CD14-positive monocyte (primary cell): ENCODE measurements around the gene VAV2. TPM values are rescaled to one million over a fixed set of nuclear protein-coding genes. Genes with fewer than 3 reads are reported as not detected.

Experiments used
- DNase-seq, 3 donors: peaks; one replicate each; pipeline ENCODE4 v3.0.0-alpha.2; 2011 to 2022
- H2AFZ ChIP-seq: 2 replicates; pipeline ENCODE4 v1.6.0; 2012; ENCODE audit warnings: mild to moderate bottlenecking, low read depth, low read length, inconsistent platforms; ENCODE audit not compliant: insufficient read depth, poor library complexity, severe bottlenecking
- H3K27ac ChIP-seq, 2 donors: 1 replicate in 1 of 2; 2 replicates in 1 of 2; pipeline ENCODE4 v1.5.1; 2012 to 2013; ENCODE audit warnings: low read length in 2 of 2, control low read depth in 1 of 2, inconsistent platforms in 1 of 2, low read depth in 1 of 2, mild to moderate bottlenecking in 1 of 2
- H3K27me3 ChIP-seq, 2 donors: one replicate each; pipeline versions ENCODE4 v1.6.0 to v1.6.1; 2011 to 2013; ENCODE audit warnings: low read length in 2 of 2; ENCODE audit not compliant: control insufficient read depth in 2 of 2, insufficient read depth in 2 of 2
- H3K36me3 ChIP-seq, 2 donors: replicated peaks in 1 of 2; 1 replicate in 1 of 2; 2 replicates in 1 of 2; pipeline versions ENCODE4 v1.5.1 to v1.6.1; 2012 to 2013; ENCODE audit warnings: low read length in 2 of 2, control low read depth in 1 of 2, inconsistent platforms in 1 of 2, mild to moderate bottlenecking in 1 of 2; ENCODE audit not compliant: insufficient read depth in 2 of 2, control insufficient read depth in 1 of 2
- H3K4me1 ChIP-seq, 2 donors: 1 replicate in 1 of 2; 2 replicates in 1 of 2; pipeline versions ENCODE4 v1.5.1 to v1.6.1; 2012 to 2013; ENCODE audit warnings: low read length in 2 of 2, control low read depth in 1 of 2, inconsistent platforms in 1 of 2, mild to moderate bottlenecking in 1 of 2, moderate library complexity in 1 of 2; ENCODE audit not compliant: insufficient read depth in 2 of 2, control insufficient read depth in 1 of 2
- H3K4me2 ChIP-seq: replicated peaks from 2 replicates; pipeline ENCODE3; 2012; ENCODE audit warnings: low read length, moderate library complexity, mild to moderate bottlenecking; ENCODE audit not compliant: poor library complexity, severe bottlenecking; ENCODE audit errors: extremely low read depth
- H3K4me3 ChIP-seq, 3 experiments: fragments of 200-600 bp in 1 of 3; sonication (generic) in 1 of 3; replicated peaks in 1 of 3; 1 replicate in 2 of 3; 2 replicates in 1 of 3; pipeline ENCODE4 v1.5.1; 2011 to 2013; ENCODE audit warnings: low read length in 3 of 3, mild to moderate bottlenecking in 3 of 3, control low read depth in 2 of 3, low read depth in 2 of 3, inconsistent platforms in 1 of 3, moderate library complexity in 1 of 3
- H3K79me2 ChIP-seq: 2 replicates; pipeline ENCODE4 v1.6.0; 2012; ENCODE audit warnings: mild to moderate bottlenecking, control low read depth, inconsistent platforms, low read length, moderate library complexity; ENCODE audit not compliant: insufficient read depth
- H3K9ac ChIP-seq: 2 replicates; pipeline ENCODE4 v1.6.0; 2017; ENCODE audit warnings: low read length, mild to moderate bottlenecking; ENCODE audit not compliant: insufficient read depth, poor library complexity, severe bottlenecking
- H3K9me3 ChIP-seq, 2 donors: replicated peaks in 1 of 2; 1 replicate in 1 of 2; 2 replicates in 1 of 2; pipeline versions ENCODE4 v1.5.1 to v1.6.1; 2012 to 2013; ENCODE audit warnings: low read length in 2 of 2, control low read depth in 1 of 2; ENCODE audit not compliant: control insufficient read depth in 1 of 2, insufficient read depth in 1 of 2
- H4K20me1 ChIP-seq: 2 replicates; pipeline ENCODE4 v1.6.0; 2012; ENCODE audit warnings: mild to moderate bottlenecking, low read length, control low read depth, moderate library complexity; ENCODE audit not compliant: insufficient read depth
- H3K27ac Mint-ChIP-seq, 7 donors: one replicate each; pipeline ENCODE4 v1.8.0; 2020; ENCODE audit warnings: mild to moderate bottlenecking in 7 of 7, mixed read lengths in 7 of 7, moderate library complexity in 6 of 7, inconsistent platforms in 2 of 7
- H3K27me3 Mint-ChIP-seq, 3 donors: one replicate each; pipeline ENCODE4 v1.8.0; 2021 to 2022; ENCODE audit warnings: low read depth in 3 of 3, mild to moderate bottlenecking in 3 of 3, mixed read lengths in 3 of 3, moderate library complexity in 3 of 3, inconsistent platforms in 1 of 3
- H3K36me3 Mint-ChIP-seq, 2 donors: one replicate each; pipeline ENCODE4 v1.8.0; 2020; ENCODE audit warnings: mixed read lengths in 2 of 2, inconsistent platforms in 1 of 2, mild to moderate bottlenecking in 1 of 2
- H3K4me1 Mint-ChIP-seq: one replicate; pipeline ENCODE4 v1.8.0; 2020; ENCODE audit warnings: mild to moderate bottlenecking, mixed read lengths
- H3K4me3 Mint-ChIP-seq, 2 donors: one replicate each; pipeline ENCODE4 v1.8.0; 2020; ENCODE audit warnings: mild to moderate bottlenecking in 2 of 2, mixed read lengths in 2 of 2, moderate library complexity in 1 of 2
- H3K9me3 Mint-ChIP-seq, 7 donors: one replicate each; pipeline ENCODE4 v1.8.0; 2020 to 2022; ENCODE audit warnings: mixed read lengths in 7 of 7, mild to moderate bottlenecking in 6 of 7, moderate library complexity in 6 of 7, inconsistent platforms in 2 of 7
- CTCF ChIP-seq: fragments of 200-600 bp; IDR thresholded peaks from one replicate; pipeline ENCODE4 v1.8.0; 2022; ENCODE audit warnings: antibody characterized with exemption, mild to moderate bottlenecking
- WGBS: methylation state at CpG from one replicate; pipeline ENCODE4 v1.1.5; 2013; ENCODE audit warnings: missing lambda C conversion rate; ENCODE audit not compliant: insufficient coverage; 5-methylcytosine and 5-hydroxymethylcytosine counted together
- intact Hi-C, 2 donors: fragments of 100-400 bp; cut with micrococcal nuclease; formaldehyde crosslinking; loops; one replicate each; pipeline versions ENCODE4 v1.15.0 to v1.15.1; 2023
- polyA plus RNA-seq, 3 donors: library from polyadenylated mRNA; depleted of rRNA in 1 of 3; unstranded in 2 of 3; stranded (reverse) in 1 of 3; fragments of 300-500 nt in 2 of 3; fragments of >200 nt in 1 of 3; fragmentation: Illumina TruSeq in 2 of 3; gene quantifications; 1 replicate in 2 of 3; 2 replicates in 1 of 3; pipeline ENCODE4 v1.2.3, GENCODE V29; 2012 to 2021

Gene VAV2
- polyA plus RNA-seq, 3 donors: 2.3 to 13.6 (median 2.3) TPM

- Histone ChIP-seq H2AFZ (no peak overlapping the region), H3K36me3 (peaks cover 38 to 85% of the 10 kb centered on the region in 2 donors), H3K9ac (no peak overlapping the region), H3K27me3 (no peaks in the 10 kb centered on the region), H3K79me2 (no peaks in the 10 kb centered on the region), H3K9me3 (peaks cover 0 to 10% of the 10 kb centered on the region in 2 donors), H3K4me3 (no peak overlapping the region), H3K4me1 (peaks cover 3 to 11% of the 10 kb centered on the region in 2 donors), H3K27ac (no peak overlapping the region), H3K4me2 (no peak overlapping the region), H4K20me1 (no peaks in the 10 kb centered on the region)
- no peak for DNase-seq
- H3K27ac Mint-ChIP-seq: no peak overlapping the region
- peaks cover 0 to 15% (median 9%) of the 10 kb centered on the region in 7 donors for H3K9me3 Mint-ChIP-seq
- peaks cover 10% of the 10 kb centered on the region for H3K4me1 Mint-ChIP-seq
- WGBS: over 99% methylated on average over 8 of the region's 8 CpGs
- TF ChIP-seq CTCF: no peak
- peaks cover 0 to 2% (median 1%) of the 10 kb centered on the region in 3 donors for H3K27me3 Mint-ChIP-seq
- intact Hi-C loops: no loop called here
- no peak overlapping the region for H3K4me3 Mint-ChIP-seq
- H3K36me3 Mint-ChIP-seq: peaks cover 65 to 85% of the 10 kb centered on the region in 2 donors
Measured at GRCh38 chr9:133779081-133779480, 213.0 kb downstream of the VAV2 start.

GRCh38 chr9:133778336-133779013 is 213.6 kb downstream of the VAV2 start:
- Mint-ChIP-seq H3K27me3 (peaks cover 0 to 2% (median 1%) of the 10 kb centered on the region in 3 donors), H3K27ac (no peak overlapping the region), H3K9me3 (peaks cover 0 to 19% (median 13%) of the 10 kb centered on the region in 7 donors), H3K4me3 (no peak overlapping the region), H3K4me1 (peaks cover 9% of the 10 kb centered on the region), H3K36me3 (peaks cover 65 to 85% of the 10 kb centered on the region in 2 donors)
- H3K27ac ChIP-seq: no peak overlapping the region
- no peak overlapping the region for H3K4me2 ChIP-seq
- 93% methylated on average over 14 of the region's 20 CpGs for WGBS
- intact Hi-C loops: no loop called here
- H3K27me3 ChIP-seq: no peaks in the 10 kb centered on the region
- H3K36me3 ChIP-seq: peaks cover 41 to 85% of the 10 kb centered on the region in 2 donors
- TF ChIP-seq CTCF: no peak
- H3K79me2 ChIP-seq: no peaks in the 10 kb centered on the region
- peaks cover 0 to 14% of the 10 kb centered on the region in 2 donors for H3K9me3 ChIP-seq
- peaks cover 3 to 11% of the 10 kb centered on the region in 2 donors for H3K4me1 ChIP-seq
- no peak overlapping the region for H2AFZ ChIP-seq
- H3K9ac ChIP-seq: no peak overlapping the region
- DNase-seq: no peak
- H4K20me1 ChIP-seq: no peaks in the 10 kb centered on the region
- no peak overlapping the region for H3K4me3 ChIP-seq
